Natural killer cell (primary cell): ENCODE measurements around the gene TLE1. TPM values are rescaled to one million over a fixed set of nuclear protein-coding genes. Genes with fewer than 3 reads are reported as not detected.

Experiments
- ATAC-seq, 3 donors: fragments of 150-1000 bp in 2 of 3; fragments of 200-7000 bp in 1 of 3; cut with Tn5 transposase; 1 replicate in 1 of 3; 2 replicates in 2 of 3; pipeline ENCODE4 v1.10.0; 2021; ENCODE audit warnings: mild to moderate bottlenecking in 2 of 3, moderate library complexity in 2 of 3
- DNase-seq, 2 donors: peaks; one replicate each; pipeline versions ENCODE4 v3.0.0 to v3.0.0-alpha.2; 2013 to 2021; ENCODE audit warnings: mixed read lengths in 1 of 2
- H3K27ac ChIP-seq: one replicate; pipeline ENCODE4 v1.5.1; 2013; ENCODE audit warnings: mild to moderate bottlenecking, low read length
- H3K27me3 ChIP-seq: one replicate; pipeline ENCODE4 v1.6.1; 2013; ENCODE audit warnings: low read length; ENCODE audit not compliant: control insufficient read depth, insufficient read depth
- H3K36me3 ChIP-seq: one replicate; pipeline ENCODE4 v1.6.1; 2013; ENCODE audit warnings: low read length; ENCODE audit not compliant: control insufficient read depth, insufficient read depth
- H3K4me1 ChIP-seq: one replicate; pipeline ENCODE4 v1.6.1; 2013; ENCODE audit warnings: low read length; ENCODE audit not compliant: control insufficient read depth, insufficient read depth
- H3K4me3 ChIP-seq: one replicate; pipeline ENCODE4 v1.5.1; 2013; ENCODE audit warnings: low read length
- H3K9me3 ChIP-seq: one replicate; pipeline ENCODE4 v1.6.1; 2013; ENCODE audit warnings: low read length; ENCODE audit not compliant: control insufficient read depth, insufficient read depth
- H3K27ac Mint-ChIP-seq, 2 donors: one replicate each; pipeline ENCODE4 v1.8.0; 2022; ENCODE audit warnings: mild to moderate bottlenecking in 2 of 2, mixed read lengths in 2 of 2, moderate library complexity in 1 of 2
- H3K27me3 Mint-ChIP-seq, 2 donors: one replicate each; pipeline ENCODE4 v1.8.0; 2022; ENCODE audit warnings: low read depth in 2 of 2, mixed read lengths in 2 of 2
- H3K36me3 Mint-ChIP-seq: one replicate; pipeline ENCODE4 v1.8.0; 2022; ENCODE audit warnings: mixed read lengths
- H3K4me1 Mint-ChIP-seq, 2 donors: one replicate each; pipeline ENCODE4 v1.8.0; 2022; ENCODE audit warnings: mixed read lengths in 2 of 2
- H3K4me3 Mint-ChIP-seq: one replicate; pipeline ENCODE4 v1.8.0; 2022; ENCODE audit warnings: mild to moderate bottlenecking, moderate library complexity, mixed read lengths
- H3K9me3 Mint-ChIP-seq, 2 donors: one replicate each; pipeline ENCODE4 v1.8.0; 2022; ENCODE audit warnings: mixed read lengths in 2 of 2
- WGBS: methylation state at CpG from one replicate; pipeline ENCODE4 v1.1.7; 2013; ENCODE audit warnings: missing lambda C conversion rate; ENCODE audit not compliant: insufficient coverage; 5-methylcytosine and 5-hydroxymethylcytosine counted together
- intact Hi-C: fragments of 100-400 bp; cut with micrococcal nuclease; formaldehyde crosslinking; loops from one replicate; pipeline ENCODE4 v1.14.2; 2022
- total RNA-seq, 4 donors: library from RNA; stranded (reverse); fragments of 120-200 nt in 1 of 4; gene quantifications; one replicate each; pipeline versions ENCODE4 v1.2.3 to v1.2.4, GENCODE V29; 2013 to 2022
- TF ChIP-seq, protein P1 (sequence below): fragments of 200-600 bp; IDR thresholded peaks from one replicate; pipeline ENCODE4 v1.8.0; 2022; ENCODE audit warnings: antibody characterized with exemption

Gene TLE1
- total RNA-seq, 3 donors from 2014 or later (not counting 1 experiment from before 2014, with no cell fraction given) = 38.8 to 58.9 (median 44.5) TPM

DNA sequence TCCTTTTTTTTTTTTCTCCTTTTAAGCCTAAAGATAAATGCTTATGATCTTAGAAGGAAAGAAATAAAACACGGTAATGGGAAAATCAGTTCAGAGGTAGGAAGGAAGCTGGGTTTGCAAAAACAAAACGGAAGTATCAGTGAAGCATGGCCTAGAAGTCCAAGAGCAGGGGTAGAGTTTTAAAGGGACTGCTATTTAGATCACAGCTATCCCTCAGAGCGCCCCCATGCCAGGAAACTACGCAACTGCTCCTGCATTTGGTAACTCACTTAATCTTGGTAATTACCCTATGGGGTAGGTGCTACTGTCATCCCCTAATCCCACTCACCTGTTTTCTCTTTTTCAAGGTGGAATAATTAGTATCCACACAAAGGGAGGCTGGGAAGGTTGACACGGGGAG, 16.0 kb downstream of the TLE1 start:
- Histone ChIP-seq H3K4me1 (no peaks in the 10 kb centered on the region), H3K36me3 (peaks cover 6% of the 10 kb centered on the region), H3K4me3 (no peak overlapping the region), H3K27ac (no peak overlapping the region), H3K9me3 (no peaks in the 10 kb centered on the region), H3K27me3 (no peaks in the 10 kb centered on the region)
- no peaks in the 10 kb centered on the region for H3K9me3 Mint-ChIP-seq
- H3K4me3 Mint-ChIP-seq = no peak overlapping the region
- no peaks in the 10 kb centered on the region for H3K27me3 Mint-ChIP-seq
- TF ChIP-seq, protein P1, sequence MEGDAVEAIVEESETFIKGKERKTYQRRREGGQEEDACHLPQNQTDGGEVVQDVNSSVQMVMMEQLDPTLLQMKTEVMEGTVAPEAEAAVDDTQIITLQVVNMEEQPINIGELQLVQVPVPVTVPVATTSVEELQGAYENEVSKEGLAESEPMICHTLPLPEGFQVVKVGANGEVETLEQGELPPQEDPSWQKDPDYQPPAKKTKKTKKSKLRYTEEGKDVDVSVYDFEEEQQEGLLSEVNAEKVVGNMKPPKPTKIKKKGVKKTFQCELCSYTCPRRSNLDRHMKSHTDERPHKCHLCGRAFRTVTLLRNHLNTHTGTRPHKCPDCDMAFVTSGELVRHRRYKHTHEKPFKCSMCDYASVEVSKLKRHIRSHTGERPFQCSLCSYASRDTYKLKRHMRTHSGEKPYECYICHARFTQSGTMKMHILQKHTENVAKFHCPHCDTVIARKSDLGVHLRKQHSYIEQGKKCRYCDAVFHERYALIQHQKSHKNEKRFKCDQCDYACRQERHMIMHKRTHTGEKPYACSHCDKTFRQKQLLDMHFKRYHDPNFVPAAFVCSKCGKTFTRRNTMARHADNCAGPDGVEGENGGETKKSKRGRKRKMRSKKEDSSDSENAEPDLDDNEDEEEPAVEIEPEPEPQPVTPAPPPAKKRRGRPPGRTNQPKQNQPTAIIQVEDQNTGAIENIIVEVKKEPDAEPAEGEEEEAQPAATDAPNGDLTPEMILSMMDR = no peak
- DNase-seq = no peak
- WGBS = 79% methylated on average over 4 of the region's 5 CpGs
- peaks cover 6% of the 10 kb centered on the region for H3K36me3 Mint-ChIP-seq
- peak overlapping the region in 1 of 2 donors; percentile 13 for H3K27ac Mint-ChIP-seq
- ATAC-seq = no peak
- H3K4me1 Mint-ChIP-seq = peaks cover 37 to 59% of the 10 kb centered on the region in 2 donors
- intact Hi-C loops = no loop called here

DNA sequence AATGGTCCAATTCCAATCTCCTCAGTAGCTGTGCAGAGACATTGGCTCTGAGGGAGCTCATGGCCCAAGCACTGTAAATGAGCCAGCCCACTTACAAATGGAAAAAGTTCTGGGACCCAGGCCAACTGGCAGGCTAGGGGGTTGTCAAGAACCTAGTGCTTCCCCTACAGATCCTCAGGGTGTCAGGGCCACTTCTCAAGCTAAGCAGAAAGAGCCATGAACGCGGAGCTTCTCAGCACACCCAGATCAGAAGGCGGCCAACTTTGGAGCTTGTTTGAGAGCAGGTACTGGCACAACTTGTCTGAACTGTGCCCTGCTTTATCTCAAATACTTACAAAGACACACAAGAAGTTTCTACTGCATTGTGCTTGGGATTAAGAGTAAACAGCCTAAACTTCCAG, 17.5 kb downstream of the TLE1 start:
- no peak overlapping the region for H3K27ac Mint-ChIP-seq
- no peaks in the 10 kb centered on the region for H3K9me3 Mint-ChIP-seq
- H3K4me3 Mint-ChIP-seq = no peak overlapping the region
- peaks cover 33 to 65% of the 10 kb centered on the region in 2 donors for H3K4me1 Mint-ChIP-seq
- H3K27me3 Mint-ChIP-seq = no peaks in the 10 kb centered on the region
- peaks cover 6% of the 10 kb centered on the region for H3K36me3 Mint-ChIP-seq
- no peak overlapping the region for H3K27ac ChIP-seq
- intact Hi-C loops = no loop called here
- ATAC-seq (no peak), DNase-seq (no peak)
- H3K4me3 ChIP-seq = no peak overlapping the region
- WGBS = 94% methylated on average over 3 of the region's 3 CpGs
- TF ChIP-seq, protein P1 = no peak
- no peaks in the 10 kb centered on the region for H3K4me1 ChIP-seq
- peaks cover 6% of the 10 kb centered on the region for H3K36me3 ChIP-seq
- no peaks in the 10 kb centered on the region for H3K27me3 ChIP-seq
- no peaks in the 10 kb centered on the region for H3K9me3 ChIP-seq

DNA sequence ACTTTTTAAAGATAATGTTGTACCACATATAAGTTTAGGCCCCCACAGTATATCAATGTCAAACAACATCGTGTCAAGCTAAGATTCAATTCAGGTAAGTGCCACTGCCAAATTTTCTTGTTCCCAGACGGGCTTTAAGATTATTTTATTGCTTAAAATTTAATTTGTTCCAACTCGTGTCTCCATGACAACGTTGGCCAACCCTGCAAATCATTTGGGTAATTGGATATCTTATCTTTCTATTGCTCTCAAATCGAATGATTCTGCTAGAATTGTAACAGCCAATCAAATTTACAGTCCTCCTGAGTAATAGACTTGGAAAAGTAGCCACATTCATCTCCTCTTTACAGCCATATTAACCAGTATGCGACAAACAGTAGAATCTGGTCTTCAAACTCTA, 19.5 kb downstream of the TLE1 start:
- ATAC-seq = no peak
- no peak overlapping the region for H3K27ac ChIP-seq
- Mint-ChIP-seq H3K36me3 (no peaks in the 10 kb centered on the region), H3K27me3 (no peaks in the 10 kb centered on the region), H3K4me3 (no peak overlapping the region), H3K9me3 (no peaks in the 10 kb centered on the region), H3K27ac (no peak overlapping the region), H3K4me1 (peaks cover 37 to 63% of the 10 kb centered on the region in 2 donors)
- no peaks in the 10 kb centered on the region for H3K27me3 ChIP-seq
- H3K4me3 ChIP-seq = no peak overlapping the region
- intact Hi-C loops = no loop called here
- no peak for DNase-seq
- H3K36me3 ChIP-seq = peaks cover 2% of the 10 kb centered on the region
- H3K9me3 ChIP-seq = no peaks in the 10 kb centered on the region
- peaks cover 3% of the 10 kb centered on the region for H3K4me1 ChIP-seq
- WGBS = 86% methylated on average over 6 of the region's 6 CpGs
- TF ChIP-seq, protein P1 = no peak

DNA sequence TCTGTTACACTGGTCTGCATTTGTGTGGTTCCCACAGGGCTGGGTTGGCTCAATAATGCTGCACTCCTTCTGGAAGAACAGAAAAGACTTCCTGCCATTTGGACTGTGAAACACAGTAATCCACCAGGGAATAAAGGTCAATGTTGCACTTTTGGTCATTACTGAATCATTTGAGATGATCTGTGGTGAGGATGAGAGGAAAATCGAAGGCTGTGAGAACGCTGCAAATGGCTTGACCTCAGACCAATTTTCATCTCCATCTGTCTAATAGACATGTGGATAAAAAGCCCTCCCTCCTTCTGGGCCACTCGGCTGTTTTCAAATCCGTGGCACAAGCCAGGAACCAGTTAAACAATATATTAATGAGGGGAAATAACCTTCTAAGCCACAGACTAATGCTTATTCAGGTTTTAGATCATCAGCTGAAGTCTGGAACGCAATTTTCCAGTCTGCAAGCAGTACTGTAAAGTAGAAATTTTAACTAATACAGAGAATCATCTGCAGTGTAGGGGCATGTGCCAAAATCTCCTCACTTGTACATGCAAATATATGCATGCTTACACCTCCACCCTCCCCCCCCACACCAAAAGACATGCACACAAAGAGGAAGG, 20.2 kb downstream of the TLE1 start:
- Mint-ChIP-seq H3K27me3 (no peaks in the 10 kb centered on the region), H3K4me3 (no peak overlapping the region), H3K27ac (no peak overlapping the region), H3K4me1 (peaks cover 39 to 61% of the 10 kb centered on the region in 2 donors), H3K9me3 (no peaks in the 10 kb centered on the region), H3K36me3 (no peaks in the 10 kb centered on the region)
- ATAC-seq (no peak), DNase-seq (no peak)
- H3K9me3 ChIP-seq = no peaks in the 10 kb centered on the region
- H3K4me3 ChIP-seq = no peak overlapping the region
- intact Hi-C loops = no loop called here
- H3K27ac ChIP-seq = no peak overlapping the region
- TF ChIP-seq, protein P1 = no peak
- 73% methylated on average over 4 of the region's 5 CpGs for WGBS
- peaks cover 3% of the 10 kb centered on the region for H3K4me1 ChIP-seq
- peaks cover 2% of the 10 kb centered on the region for H3K36me3 ChIP-seq
- no peaks in the 10 kb centered on the region for H3K27me3 ChIP-seq
